Measurements from ENCODE around the gene CSNK1G1.
"Not testable (repeated sequence)": the region's sequence is repeated elsewhere in the genome, so short reads cannot be mapped to it uniquely, and the experiment has no call there.

Gene CSNK1G1

GRCh38 chr15:64237677-64238076 lies 118.3 kb downstream of the CSNK1G1 start:
- no peak for DNase-seq (ENCODE audit: low read depth)

DNA sequence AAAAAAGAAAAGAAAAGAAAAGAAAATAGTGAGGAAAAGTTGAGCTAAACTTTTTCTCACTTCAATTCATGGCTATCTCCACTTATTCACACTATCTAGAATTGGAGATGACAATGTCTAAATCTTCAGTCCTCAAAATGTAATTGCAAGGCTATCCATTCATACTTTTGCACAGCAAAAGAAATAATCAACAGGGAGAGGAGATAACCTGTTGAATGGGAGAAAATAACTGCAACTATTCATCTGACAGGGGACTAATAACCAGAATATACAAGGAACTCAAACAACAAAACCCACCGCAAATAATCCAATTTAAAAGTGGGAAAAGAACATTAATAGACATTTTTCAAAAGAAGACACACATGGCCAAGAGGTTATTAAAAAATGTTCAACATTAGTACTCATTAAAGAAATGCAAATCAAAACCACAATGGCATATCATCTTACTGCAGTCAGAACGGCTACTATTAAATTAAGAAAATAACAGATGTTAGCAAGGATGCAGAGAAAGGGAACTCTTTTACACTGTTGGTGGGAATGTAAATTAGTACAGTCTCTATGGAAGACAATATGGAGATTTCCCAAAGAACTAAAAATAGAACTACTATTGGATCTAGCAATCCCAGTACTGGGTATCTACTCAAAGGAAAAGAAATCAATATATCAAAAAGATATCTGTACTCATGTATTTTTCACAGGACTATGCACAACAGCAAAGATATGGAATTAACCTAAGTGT lies 119.6 kb downstream of the CSNK1G1 start:
- DNase-seq (ENCODE audit: low read depth) = no peak

DNA sequence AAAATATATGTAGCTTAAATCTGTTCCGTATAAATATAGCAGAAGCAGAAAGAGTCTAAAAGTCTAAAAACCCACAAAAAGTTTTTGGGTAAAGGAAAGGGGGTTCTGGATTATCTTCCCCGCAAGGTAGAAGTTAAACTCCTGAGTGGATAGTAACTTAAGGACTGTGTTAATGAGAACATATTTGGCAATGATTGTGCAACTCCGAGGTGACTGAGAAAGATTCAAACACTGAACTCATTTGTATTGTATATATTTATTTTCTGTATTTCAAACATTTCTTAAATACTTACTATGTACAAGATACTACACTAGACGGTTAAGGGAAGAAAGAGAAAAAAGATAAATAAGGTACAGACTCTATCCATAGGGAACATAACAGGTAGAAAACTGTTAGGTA lies 120.4 kb downstream of the CSNK1G1 start:
- no peak for DNase-seq (ENCODE audit: low read depth)

GRCh38 chr15:64233299-64233698 lies 122.7 kb downstream of the CSNK1G1 start:
- no peak for DNase-seq (ENCODE audit: low read depth)

- DNase-seq (ENCODE audit: low read depth) = no peak
Observed at GRCh38 chr15:64232400-64232799, 123.6 kb downstream of the CSNK1G1 start.

GRCh38 chr15:64229129-64229724 lies 126.7 kb downstream of the CSNK1G1 start:
- DNase-seq (ENCODE audit: low read depth) = no peak

DNA sequence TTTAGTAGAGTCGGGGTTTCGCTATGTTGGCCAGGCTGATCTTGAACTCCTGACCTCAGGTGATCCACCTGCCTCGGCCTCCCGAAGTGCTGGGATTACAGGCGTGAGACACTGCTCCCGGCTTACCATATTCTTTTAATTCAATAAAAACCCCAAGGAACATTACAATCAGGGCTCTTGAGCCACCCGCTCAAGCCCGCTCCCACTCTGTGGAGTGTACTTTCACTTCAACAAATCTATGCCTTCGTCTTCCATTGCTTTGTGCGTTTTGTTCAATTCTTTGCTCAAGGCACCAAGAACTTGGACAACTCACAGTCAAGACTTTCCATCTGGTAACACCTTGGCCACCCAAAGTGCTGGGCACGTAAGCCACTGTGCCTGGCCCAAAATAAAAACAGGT lies 130.2 kb downstream of the CSNK1G1 start:
- no peak for DNase-seq (ENCODE audit: low read depth)

GRCh38 chr15:64224511-64224910 lies 131.5 kb downstream of the CSNK1G1 start:
- DNase-seq (ENCODE audit: low read depth) = no peak

GRCh38 chr15:64223882-64224281 lies 132.1 kb downstream of the CSNK1G1 start:
- DNase-seq (ENCODE audit: low read depth) = no peak

DNA sequence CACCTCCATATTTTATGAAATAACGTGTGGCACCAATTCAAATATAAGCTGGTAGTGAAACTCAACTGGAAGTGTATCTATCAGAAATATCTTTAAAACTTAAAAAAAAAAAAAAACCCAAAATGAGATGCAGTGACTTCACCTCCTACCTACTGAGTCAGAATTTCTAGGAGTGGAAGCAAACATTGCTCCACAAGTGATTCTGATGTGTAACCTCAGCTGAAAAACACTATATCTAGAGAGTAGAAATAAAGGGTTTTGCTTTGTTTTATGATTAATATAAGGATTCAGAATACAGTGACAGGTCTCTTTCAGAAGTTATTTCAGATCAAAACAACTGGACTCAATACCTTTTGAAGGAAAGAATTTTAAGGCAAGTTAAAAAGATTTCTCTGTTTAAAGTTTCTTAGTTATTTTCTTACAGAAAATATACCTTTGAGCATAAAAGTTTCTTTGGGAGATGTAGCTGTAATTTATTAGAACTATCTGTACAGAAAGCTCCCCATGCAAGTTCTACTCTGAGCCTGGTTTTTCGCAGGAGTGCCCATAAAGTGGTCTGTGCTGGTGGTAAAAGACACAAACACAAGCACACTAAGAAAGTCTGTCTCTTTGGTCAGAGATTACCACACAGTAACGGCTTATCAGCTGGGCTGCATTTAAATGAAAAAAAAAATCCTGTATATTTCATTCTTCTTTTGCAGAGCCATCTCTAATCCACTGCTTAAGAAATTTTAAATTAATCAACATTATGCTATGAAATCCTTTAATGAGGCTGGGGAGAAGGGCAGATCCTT lies 133.2 kb downstream of the CSNK1G1 start:
- DNase-seq (ENCODE audit: low read depth) = no peak

DNA sequence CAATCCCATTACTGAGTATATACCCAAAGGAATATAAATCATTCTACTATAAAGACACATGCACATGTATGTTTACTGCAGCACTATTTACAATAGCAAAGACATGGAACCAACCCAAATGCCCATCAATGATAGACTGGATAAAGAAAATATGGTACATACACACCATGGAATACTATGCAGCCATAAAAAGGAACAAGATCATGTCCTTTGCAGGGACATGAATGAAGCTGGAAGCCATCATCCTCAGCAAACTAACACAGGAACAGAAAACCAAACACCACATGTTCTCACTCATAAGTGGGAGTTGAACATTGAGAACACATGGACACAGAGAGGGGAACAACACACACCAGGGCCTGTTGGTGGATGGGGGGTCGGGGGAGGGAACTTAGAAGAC lies 134.1 kb downstream of the CSNK1G1 start:
- not testable (repeated sequence) for DNase-seq (ENCODE audit: low read depth)

- not testable (repeated sequence) for DNase-seq (ENCODE audit: low read depth)
Observed at GRCh38 chr15:64217429-64217750, 138.6 kb downstream of the CSNK1G1 start.

GRCh38 chr15:64216730-64217428 lies 139.1 kb downstream of the CSNK1G1 start:
- no peak for DNase-seq (ENCODE audit: low read depth)

- DNase-seq (ENCODE audit: low read depth) = no peak
Observed at GRCh38 chr15:64216196-64216595, 139.8 kb downstream of the CSNK1G1 start.

DNA sequence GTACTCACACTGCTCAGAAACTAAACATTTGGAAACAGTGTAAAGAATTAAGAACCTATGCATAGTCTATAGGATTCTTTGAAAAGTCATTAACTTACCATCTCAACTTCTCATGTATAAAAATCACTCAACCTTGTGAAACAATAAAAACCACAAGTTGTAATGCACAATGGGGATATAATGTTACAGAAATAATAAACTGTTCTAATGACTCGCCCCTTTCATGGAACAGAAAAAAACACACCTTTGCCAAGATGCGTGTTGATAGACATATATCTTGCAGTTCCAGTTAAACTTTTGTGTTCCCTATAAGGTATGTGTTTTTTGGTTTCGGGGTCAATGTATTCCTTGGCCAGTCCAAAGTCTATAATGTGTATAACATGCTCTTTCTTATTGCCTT lies 142.3 kb downstream of the CSNK1G1 start:
- no peak for DNase-seq (ENCODE audit: low read depth)

- DNase-seq (ENCODE audit: low read depth) = no peak
Observed at GRCh38 chr15:64211696-64212095, 144.3 kb downstream of the CSNK1G1 start.

DNA sequence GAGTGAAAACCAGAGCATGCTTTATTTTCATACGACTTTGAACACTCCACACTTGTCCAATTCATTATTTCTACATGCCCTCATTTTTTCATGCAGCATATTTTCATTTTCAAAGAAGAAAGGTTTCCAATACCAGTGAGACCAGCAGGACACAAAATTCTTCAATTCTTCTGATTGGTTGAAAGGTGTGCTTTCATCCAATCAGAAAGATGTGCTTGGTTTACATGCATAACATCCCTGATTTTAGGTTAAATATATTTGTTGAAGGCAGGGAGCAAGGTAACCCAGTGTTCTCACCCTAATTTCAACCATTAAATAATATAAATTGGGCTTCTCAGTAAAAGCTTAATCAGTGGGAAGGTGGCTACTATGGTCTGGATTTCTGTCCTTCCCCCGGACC lies 145.6 kb downstream of the CSNK1G1 start:
- DNase-seq (ENCODE audit: low read depth) = no peak

GRCh38 chr15:64209680-64210334 lies 146.2 kb downstream of the CSNK1G1 start:
- no peak for DNase-seq (ENCODE audit: low read depth)

GRCh38 chr15:64205202-64205601 lies 150.8 kb downstream of the CSNK1G1 start:
- no peak for DNase-seq (ENCODE audit: low read depth)

- DNase-seq (ENCODE audit: low read depth) = no peak
Observed at GRCh38 chr15:64197425-64197824, 158.5 kb downstream of the CSNK1G1 start.

- DNase-seq (ENCODE audit: low read depth) = no peak
Observed at GRCh38 chr15:64193971-64194370, 162.0 kb downstream of the CSNK1G1 start.

All from stimulated activated CD8-positive, alpha-beta memory T cell treated with anti-CD3 and anti-CD28 coated beads, Interleukin-15, amount 100 ng/mL, for 24 hours (primary cell).